ENCODE results near the gene KRTAP12-3. TPM values are rescaled to one million over a fixed set of nuclear protein-coding genes. Genes with fewer than 3 reads are reported as not detected.
"Not testable (repeated sequence)": the region's sequence is repeated elsewhere in the genome, so short reads cannot be mapped to it uniquely, and the experiment has no call there.

KRTAP12-3 gene
- total RNA-seq: not detected

- Mint-ChIP-seq H3K27me3 (peaks cover 0 to 6% of the 10 kb centered on the region in 2 donors), H3K9me3 (peaks cover 12% of the 10 kb centered on the region), H3K4me1 (ENCODE audit: low read depth in 2 of 2) (peaks cover 34 to 47% of the 10 kb centered on the region in 2 donors), H3K36me3 (peaks cover 17% of the 10 kb centered on the region), H3K4me3 (peak within 1 kb of the TSS; percentile 80), H3K27ac (peak within 1 kb of the TSS; percentile 69 to 75)
- DNase-seq (ENCODE audit: low spot score) (no peak), ATAC-seq (peak; percentile 75 to 79)
Observed at GRCh38 chr21:44657635-44658540, at the start of gene KRTAP12-3. Gene KRTAP12-3 (plus strand): TSS chr21:44657932. CDS start chr21:44657980, 48 bp downstream.

GRCh38 chr21:44609193-44609592 is 48.5 kb upstream of the KRTAP12-3 start:
- H3K4me1 Mint-ChIP-seq (ENCODE audit: low read depth in 2 of 2): peaks cover 0 to 4% of the 10 kb centered on the region in 2 donors
- DNase-seq (ENCODE audit: low spot score) (no peak), ATAC-seq (no peak)
- H3K36me3 Mint-ChIP-seq: peaks cover 22% of the 10 kb centered on the region
- no peak overlapping the region for H3K27ac Mint-ChIP-seq
- peaks cover 17% of the 10 kb centered on the region for H3K9me3 Mint-ChIP-seq
- peaks cover 18 to 21% of the 10 kb centered on the region in 2 donors for H3K27me3 Mint-ChIP-seq
- H3K4me3 Mint-ChIP-seq: no peak overlapping the region

- DNase-seq (ENCODE audit: low spot score); ATAC-seq; H3K27ac Mint-ChIP-seq; H3K4me1 Mint-ChIP-seq (ENCODE audit: low read depth in 2 of 2); H3K4me3 Mint-ChIP-seq: not testable (repeated sequence)
- Mint-ChIP-seq H3K36me3 (peaks cover 22% of the 10 kb centered on the region), H3K9me3 (peaks cover 17% of the 10 kb centered on the region), H3K27me3 (peaks cover 11 to 17% of the 10 kb centered on the region in 2 donors)
Observed at GRCh38 chr21:44610157-44610843, 47.4 kb upstream of the KRTAP12-3 start.

- no peak overlapping the region for H3K4me3 Mint-ChIP-seq
Observed at GRCh38 chr21:44611551-44611950, 46.2 kb upstream of the KRTAP12-3 start.

GRCh38 chr21:44612029-44612486 is 45.7 kb upstream of the KRTAP12-3 start, which contains the start of gene KRTAP10-8:
Gene KRTAP10-8 (plus strand): TSS chr21:44612079. CDS start chr21:44612101, 22 bp downstream.
- Mint-ChIP-seq H3K27me3 (peaks cover 5 to 12% of the 10 kb centered on the region in 2 donors), H3K4me3 (no peak within 1 kb of the TSS), H3K4me1 (ENCODE audit: low read depth in 2 of 2) (peaks cover 0 to 10% of the 10 kb centered on the region in 2 donors), H3K36me3 (peaks cover 22% of the 10 kb centered on the region), H3K27ac (no peak within 1 kb of the TSS), H3K9me3 (peaks cover 17% of the 10 kb centered on the region)
- DNase-seq (ENCODE audit: low spot score): no peak
- no peak for ATAC-seq

More at GRCh38 chr21:44611551-44611950, 46.2 kb upstream of the KRTAP12-3 start:
- DNase-seq (ENCODE audit: low spot score): no peak
- peaks cover 17% of the 10 kb centered on the region for H3K9me3 Mint-ChIP-seq
- peaks cover 22% of the 10 kb centered on the region for H3K36me3 Mint-ChIP-seq
- H3K27ac Mint-ChIP-seq: no peak overlapping the region
- peaks cover 5 to 13% of the 10 kb centered on the region in 2 donors for H3K27me3 Mint-ChIP-seq
- peaks cover 0 to 8% of the 10 kb centered on the region in 2 donors for H3K4me1 Mint-ChIP-seq (ENCODE audit: low read depth in 2 of 2)
- no peak for ATAC-seq

- no peak overlapping the region for H3K27ac Mint-ChIP-seq
Observed at GRCh38 chr21:44612669-44613229, 45.0 kb upstream of the KRTAP12-3 start.

GRCh38 chr21:44613386-44614155 is 44.2 kb upstream of the KRTAP12-3 start:
- DNase-seq (ENCODE audit: low spot score) (no peak), ATAC-seq (peak in 1 of 2 donors; percentile 32)
- Mint-ChIP-seq H3K4me3 (no peak overlapping the region), H3K36me3 (peaks cover 22% of the 10 kb centered on the region), H3K27me3 (peaks cover 0 to 9% of the 10 kb centered on the region in 2 donors), H3K27ac (no peak overlapping the region), H3K4me1 (ENCODE audit: low read depth in 2 of 2) (peaks cover 4 to 18% of the 10 kb centered on the region in 2 donors), H3K9me3 (peaks cover 17% of the 10 kb centered on the region)

More at GRCh38 chr21:44612669-44613229, 45.0 kb upstream of the KRTAP12-3 start:
- Mint-ChIP-seq H3K9me3 (peaks cover 17% of the 10 kb centered on the region), H3K4me1 (ENCODE audit: low read depth in 2 of 2) (peaks cover 0 to 12% of the 10 kb centered on the region in 2 donors), H3K4me3 (no peak overlapping the region), H3K36me3 (peaks cover 22% of the 10 kb centered on the region), H3K27me3 (peaks cover under 1 to 10% of the 10 kb centered on the region in 2 donors)
- ATAC-seq (no peak), DNase-seq (ENCODE audit: low spot score) (no peak)

- peaks cover 0 to 5% of the 10 kb centered on the region in 2 donors for H3K27me3 Mint-ChIP-seq
- ATAC-seq (no peak), DNase-seq (ENCODE audit: low spot score) (no peak)
- no peak overlapping the region for H3K4me3 Mint-ChIP-seq
- H3K36me3 Mint-ChIP-seq: peaks cover 20% of the 10 kb centered on the region
- H3K4me1 Mint-ChIP-seq (ENCODE audit: low read depth in 2 of 2): peaks cover 10 to 24% of the 10 kb centered on the region in 2 donors
- H3K9me3 Mint-ChIP-seq: peaks cover 13% of the 10 kb centered on the region
- no peak overlapping the region for H3K27ac Mint-ChIP-seq
Observed at GRCh38 chr21:44614161-44614631, 43.5 kb upstream of the KRTAP12-3 start.

- DNase-seq (ENCODE audit: low spot score): no peak
- Mint-ChIP-seq H3K27me3 (peaks cover 0 to 2% of the 10 kb centered on the region in 2 donors), H3K4me3 (no peak overlapping the region), H3K36me3 (peaks cover 20% of the 10 kb centered on the region), H3K9me3 (peaks cover 15% of the 10 kb centered on the region), H3K4me1 (ENCODE audit: low read depth in 2 of 2) (peaks cover 17 to 31% of the 10 kb centered on the region in 2 donors), H3K27ac (no peak overlapping the region)
- ATAC-seq: no peak
Observed at GRCh38 chr21:44614961-44615391, 42.8 kb upstream of the KRTAP12-3 start.

GRCh38 chr21:44615466-44615865 is 42.3 kb upstream of the KRTAP12-3 start:
- peaks cover 0 to 2% of the 10 kb centered on the region in 2 donors for H3K27me3 Mint-ChIP-seq
- H3K4me3 Mint-ChIP-seq: no peak overlapping the region
- DNase-seq (ENCODE audit: low spot score): no peak
- H3K4me1 Mint-ChIP-seq (ENCODE audit: low read depth in 2 of 2): peaks cover 17 to 33% of the 10 kb centered on the region in 2 donors
- no peak overlapping the region for H3K27ac Mint-ChIP-seq
- H3K36me3 Mint-ChIP-seq: peaks cover 24% of the 10 kb centered on the region
- no peak for ATAC-seq
- H3K9me3 Mint-ChIP-seq: peaks cover 17% of the 10 kb centered on the region

- Mint-ChIP-seq H3K27me3 (peaks cover 0 to 2% of the 10 kb centered on the region in 2 donors), H3K27ac (peak overlapping the region in 1 of 2 donors; percentile 33), H3K4me1 (ENCODE audit: low read depth in 2 of 2) (peaks cover 17 to 33% of the 10 kb centered on the region in 2 donors), H3K36me3 (peaks cover 26% of the 10 kb centered on the region), H3K9me3 (peaks cover 18% of the 10 kb centered on the region), H3K4me3 (no peak overlapping the region)
- DNase-seq (ENCODE audit: low spot score) (no peak), ATAC-seq (no peak)
Observed at GRCh38 chr21:44615911-44616590, 41.7 kb upstream of the KRTAP12-3 start.

- Mint-ChIP-seq H3K27ac (peak overlapping the region in 1 of 2 donors; percentile 33), H3K27me3 (peaks cover 0 to 2% of the 10 kb centered on the region in 2 donors), H3K4me1 (ENCODE audit: low read depth in 2 of 2) (peaks cover 17 to 33% of the 10 kb centered on the region in 2 donors), H3K36me3 (peaks cover 21% of the 10 kb centered on the region), H3K9me3 (peaks cover 14% of the 10 kb centered on the region), H3K4me3 (no peak overlapping the region)
- ATAC-seq (no peak), DNase-seq (ENCODE audit: low spot score) (no peak)
Observed at GRCh38 chr21:44616591-44616926, 41.2 kb upstream of the KRTAP12-3 start.
